ENCODE measurements around the gene SMOC1.
A peak's percentile ranks its signal among the peaks of the same experiment; 100 is the strongest.

The SMOC1 gene

GRCh38 chr14:70004791-70005190 lies 125.6 kb downstream of the SMOC1 start:
- no peak for DNase-seq (ENCODE audit: extremely low read depth in 1 of 2, low read depth in 1 of 2)

- DNase-seq (ENCODE audit: extremely low read depth in 1 of 2, low read depth in 1 of 2), result no peak
Measured at GRCh38 chr14:70005281-70005805, 126.1 kb downstream of the SMOC1 start.

GRCh38 chr14:70006699-70007098 lies 127.5 kb downstream of the SMOC1 start:
- no peak for DNase-seq (ENCODE audit: extremely low read depth in 1 of 2, low read depth in 1 of 2)

GRCh38 chr14:70008284-70009262 lies 129.4 kb downstream of the SMOC1 start:
- no peak for DNase-seq (ENCODE audit: extremely low read depth in 1 of 2, low read depth in 1 of 2)

GRCh38 chr14:70009961-70010360 lies 130.7 kb downstream of the SMOC1 start:
- DNase-seq (ENCODE audit: extremely low read depth in 1 of 2, low read depth in 1 of 2), result no peak

GRCh38 chr14:70011098-70011497 lies 131.9 kb downstream of the SMOC1 start:
- DNase-seq (ENCODE audit: extremely low read depth in 1 of 2, low read depth in 1 of 2), result no peak

- DNase-seq (ENCODE audit: extremely low read depth in 1 of 2, low read depth in 1 of 2), result no peak
Measured at GRCh38 chr14:70011708-70012107, 132.5 kb downstream of the SMOC1 start.

- DNase-seq (ENCODE audit: extremely low read depth in 1 of 2, low read depth in 1 of 2), result peak; percentile 5
Measured at GRCh38 chr14:70013271-70013873, 134.2 kb downstream of the SMOC1 start.

- DNase-seq (ENCODE audit: extremely low read depth in 1 of 2, low read depth in 1 of 2), result no peak
Measured at GRCh38 chr14:70014406-70015095, 135.3 kb downstream of the SMOC1 start.

- no peak for DNase-seq (ENCODE audit: extremely low read depth in 1 of 2, low read depth in 1 of 2)
Measured at GRCh38 chr14:70018230-70018629, 139.0 kb downstream of the SMOC1 start.

- no peak for DNase-seq (ENCODE audit: extremely low read depth in 1 of 2, low read depth in 1 of 2)
Measured at GRCh38 chr14:70018713-70019211, 139.5 kb downstream of the SMOC1 start.

- no peak for DNase-seq (ENCODE audit: extremely low read depth in 1 of 2, low read depth in 1 of 2)
Measured at GRCh38 chr14:70019695-70020094, 140.5 kb downstream of the SMOC1 start.

GRCh38 chr14:70020352-70021170 lies 141.3 kb downstream of the SMOC1 start:
- DNase-seq (ENCODE audit: extremely low read depth in 1 of 2, low read depth in 1 of 2), result no peak

GRCh38 chr14:70021548-70022220 lies 142.5 kb downstream of the SMOC1 start:
- no peak for DNase-seq (ENCODE audit: extremely low read depth in 1 of 2, low read depth in 1 of 2)

- DNase-seq (ENCODE audit: extremely low read depth in 1 of 2, low read depth in 1 of 2), result no peak
Measured at GRCh38 chr14:70022771-70023445, 143.7 kb downstream of the SMOC1 start.

GRCh38 chr14:70023871-70024270 lies 144.7 kb downstream of the SMOC1 start:
- DNase-seq (ENCODE audit: extremely low read depth in 1 of 2, low read depth in 1 of 2), result no peak

GRCh38 chr14:70027785-70028428 lies 148.7 kb downstream of the SMOC1 start:
- DNase-seq (ENCODE audit: extremely low read depth in 1 of 2, low read depth in 1 of 2), result peak; percentile 7 to 47

- no peak for DNase-seq (ENCODE audit: extremely low read depth in 1 of 2, low read depth in 1 of 2)
Measured at GRCh38 chr14:70029296-70030132, 150.3 kb downstream of the SMOC1 start.

Data from stimulated activated CD8-positive, alpha-beta memory T cell treated with anti-CD3 and anti-CD28 coated beads, Interleukin-7, amount 100 ng/mL, for 48 hours (primary cell).